Cardiac muscle cell (in vitro differentiated cells and primary cell): Measurements from ENCODE around the gene LDLRAD2. TPM values are rescaled to one million over a fixed set of nuclear protein-coding genes. Genes with fewer than 3 reads are reported as not detected.

Experiments used
- DNase-seq, 2 donors: peaks; one replicate each; pipeline versions ENCODE4 v3.0.0 to v3.0.0-alpha.2; 2010 to 2017; ENCODE audit warnings: low read depth in 1 of 2, low spot score in 1 of 2
- H3K27ac ChIP-seq: fragments of 200-600 bp; sonication (generic); 2 replicates; pipeline ENCODE4 v1.5.1; 2016
- H3K27me3 ChIP-seq: fragments of 200-600 bp; sonication (generic); 2 replicates; pipeline ENCODE4 v1.6.0; 2016; ENCODE audit warnings: control low read depth
- H3K36me3 ChIP-seq: fragments of 200-600 bp; sonication (generic); 2 replicates; pipeline ENCODE4 v1.5.1; 2016; ENCODE audit warnings: control low read depth
- H3K4me1 ChIP-seq: fragments of 200-600 bp; sonication (generic); 2 replicates; pipeline ENCODE4 v1.8.1; 2017; ENCODE audit warnings: low read depth, mild to moderate bottlenecking, mixed run types
- H3K4me3 ChIP-seq: fragments of 200-600 bp; sonication (generic); 2 replicates; pipeline ENCODE4 v1.5.1; 2016; ENCODE audit warnings: mild to moderate bottlenecking
- H3K9me3 ChIP-seq: fragments of 200-600 bp; sonication (generic); 2 replicates; pipeline ENCODE4 v1.5.1; 2017; ENCODE audit warnings: low read depth, mild to moderate bottlenecking, control low read depth
- polyA plus RNA-seq: library from polyadenylated mRNA; unstranded; fragments of >200 nt; fragmentation: Nextera tagmentation; extraction: Ambion mirVana; gene quantifications from 2 replicates; pipeline ENCODE4 v1.2.1, GENCODE V29; 2016
- total RNA-seq: library from RNA; depleted of rRNA; stranded (reverse); fragments of >200 nt; gene quantifications from 2 replicates; pipeline ENCODE4 v1.2.3, GENCODE V29; 2016
- TF ChIP-seq, protein P1 (sequence below): IDR thresholded peaks from 2 replicates; pipeline ENCODE4 v1.5.1; 2012; ENCODE audit warnings: low read depth, mild to moderate bottlenecking, low read length

Gene LDLRAD2
- total and polyA plus RNA-seq, 2 experiments from 2014 or later, result 0.77 to 3.4 TPM

DNA sequence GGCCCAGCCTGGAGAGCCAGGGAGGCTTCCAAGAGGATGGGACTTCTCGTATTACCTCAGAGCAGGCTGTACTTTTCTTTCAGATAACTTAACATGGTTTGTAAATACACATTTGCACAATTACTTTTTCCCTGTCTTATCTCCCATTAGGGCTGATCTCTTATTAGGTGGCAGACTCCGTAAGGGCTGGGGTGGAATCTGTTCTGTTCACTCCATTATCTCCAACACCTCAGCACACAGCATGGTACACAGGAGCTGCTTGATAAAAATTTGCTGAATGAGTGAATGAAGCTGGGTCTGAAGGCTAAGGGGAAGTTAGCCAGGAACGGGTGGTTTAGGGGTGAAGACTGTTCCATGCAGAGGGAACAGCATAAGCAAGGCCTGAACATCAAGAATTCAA is 48.9 kb downstream of the LDLRAD2 start:
- Histone ChIP-seq H3K36me3 (peaks cover 39% of the 10 kb centered on the region), H3K4me1 (peaks cover 12% of the 10 kb centered on the region), H3K9me3 (no peaks in the 10 kb centered on the region), H3K27me3 (no peaks in the 10 kb centered on the region), H3K27ac (no peak overlapping the region), H3K4me3 (no peak overlapping the region)
- TF ChIP-seq, protein P1, sequence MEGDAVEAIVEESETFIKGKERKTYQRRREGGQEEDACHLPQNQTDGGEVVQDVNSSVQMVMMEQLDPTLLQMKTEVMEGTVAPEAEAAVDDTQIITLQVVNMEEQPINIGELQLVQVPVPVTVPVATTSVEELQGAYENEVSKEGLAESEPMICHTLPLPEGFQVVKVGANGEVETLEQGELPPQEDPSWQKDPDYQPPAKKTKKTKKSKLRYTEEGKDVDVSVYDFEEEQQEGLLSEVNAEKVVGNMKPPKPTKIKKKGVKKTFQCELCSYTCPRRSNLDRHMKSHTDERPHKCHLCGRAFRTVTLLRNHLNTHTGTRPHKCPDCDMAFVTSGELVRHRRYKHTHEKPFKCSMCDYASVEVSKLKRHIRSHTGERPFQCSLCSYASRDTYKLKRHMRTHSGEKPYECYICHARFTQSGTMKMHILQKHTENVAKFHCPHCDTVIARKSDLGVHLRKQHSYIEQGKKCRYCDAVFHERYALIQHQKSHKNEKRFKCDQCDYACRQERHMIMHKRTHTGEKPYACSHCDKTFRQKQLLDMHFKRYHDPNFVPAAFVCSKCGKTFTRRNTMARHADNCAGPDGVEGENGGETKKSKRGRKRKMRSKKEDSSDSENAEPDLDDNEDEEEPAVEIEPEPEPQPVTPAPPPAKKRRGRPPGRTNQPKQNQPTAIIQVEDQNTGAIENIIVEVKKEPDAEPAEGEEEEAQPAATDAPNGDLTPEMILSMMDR, result no peak
- no peak for DNase-seq

DNA sequence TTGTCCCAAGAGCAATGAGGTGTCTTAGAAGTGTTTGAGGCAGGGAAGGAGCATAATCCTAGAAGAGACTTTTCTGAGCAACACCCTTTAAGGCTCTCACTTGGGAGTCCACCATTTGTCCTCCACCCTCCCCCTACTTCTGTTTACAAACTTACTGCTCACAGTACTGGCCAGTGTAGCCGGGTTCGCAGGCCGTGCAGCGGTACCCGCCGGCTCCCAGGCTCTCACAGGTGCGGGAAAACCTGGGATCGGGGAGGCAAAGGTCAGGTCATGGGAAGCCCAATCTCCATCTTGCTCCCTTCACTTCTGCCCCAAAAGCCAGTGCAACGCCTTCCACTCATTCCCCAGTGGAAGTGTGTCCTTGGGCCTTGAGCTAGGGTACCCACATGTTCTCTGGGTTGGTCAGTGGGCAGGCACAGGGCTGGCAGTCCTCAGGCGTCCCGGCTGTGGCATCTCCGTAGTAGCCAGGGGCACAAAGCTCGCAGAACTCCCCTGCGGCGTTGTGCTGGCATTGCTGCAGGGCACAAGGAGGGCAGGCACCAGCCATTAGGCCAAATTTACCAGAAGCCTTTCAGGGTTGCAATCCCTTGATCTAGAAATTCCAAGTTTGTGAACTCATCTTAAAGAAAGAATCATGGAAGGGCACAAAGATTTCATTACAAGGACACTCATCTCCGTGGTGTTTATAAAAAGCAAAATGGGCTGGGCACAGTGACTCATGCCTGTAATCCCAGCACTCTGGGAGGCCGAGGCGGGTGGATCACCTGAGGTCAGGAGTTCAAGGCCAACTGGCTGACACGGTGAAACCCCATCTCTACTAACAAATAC is 49.8 kb downstream of the LDLRAD2 start:
- Histone ChIP-seq H3K4me1 (peaks cover 16% of the 10 kb centered on the region), H3K27me3 (no peaks in the 10 kb centered on the region), H3K9me3 (no peaks in the 10 kb centered on the region), H3K36me3 (peaks cover 35% of the 10 kb centered on the region), H3K4me3 (no peak overlapping the region), H3K27ac (no peak overlapping the region)
- no peak for DNase-seq
- TF ChIP-seq, protein P1, result no peak

DNA sequence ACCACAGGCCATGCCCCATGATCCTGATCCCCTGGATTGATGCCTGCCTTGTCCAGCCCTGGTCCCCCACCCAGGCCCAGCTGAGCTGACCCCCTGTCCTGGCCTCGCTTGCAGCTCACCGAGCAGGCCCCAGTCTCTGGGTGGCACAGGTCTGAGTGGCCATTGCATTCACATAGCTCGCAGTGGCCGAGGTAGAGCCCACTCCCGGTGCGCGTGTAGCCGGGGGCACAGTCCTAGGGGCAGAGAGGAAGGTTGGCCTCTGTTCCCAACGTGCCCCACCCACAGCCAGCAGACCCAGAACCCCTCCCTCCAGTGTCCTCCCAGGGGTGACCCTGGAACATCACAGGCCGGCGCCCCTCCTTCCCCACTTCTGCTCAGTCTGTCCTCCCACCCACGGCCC is 51.9 kb downstream of the LDLRAD2 start:
- H3K36me3 ChIP-seq, result peaks cover 34% of the 10 kb centered on the region

GRCh38 chr1:21864730-21865129 is 52.7 kb downstream of the LDLRAD2 start:
- TF ChIP-seq, protein P1, result no peak
- DNase-seq, result no peak
- no peaks in the 10 kb centered on the region for H3K27me3 ChIP-seq
- H3K27ac ChIP-seq, result no peak overlapping the region
- no peak overlapping the region for H3K4me3 ChIP-seq
- peaks cover 5% of the 10 kb centered on the region for H3K4me1 ChIP-seq
- no peaks in the 10 kb centered on the region for H3K9me3 ChIP-seq
- peaks cover 36% of the 10 kb centered on the region for H3K36me3 ChIP-seq

More for the DNA sequence above, 51.9 kb downstream of the LDLRAD2 start:
- H3K4me1 ChIP-seq, result peaks cover 5% of the 10 kb centered on the region
- no peaks in the 10 kb centered on the region for H3K9me3 ChIP-seq
- no peak for DNase-seq
- H3K4me3 ChIP-seq, result no peak overlapping the region
- TF ChIP-seq, protein P1, result no peak
- no peak overlapping the region for H3K27ac ChIP-seq
- no peaks in the 10 kb centered on the region for H3K27me3 ChIP-seq

DNA sequence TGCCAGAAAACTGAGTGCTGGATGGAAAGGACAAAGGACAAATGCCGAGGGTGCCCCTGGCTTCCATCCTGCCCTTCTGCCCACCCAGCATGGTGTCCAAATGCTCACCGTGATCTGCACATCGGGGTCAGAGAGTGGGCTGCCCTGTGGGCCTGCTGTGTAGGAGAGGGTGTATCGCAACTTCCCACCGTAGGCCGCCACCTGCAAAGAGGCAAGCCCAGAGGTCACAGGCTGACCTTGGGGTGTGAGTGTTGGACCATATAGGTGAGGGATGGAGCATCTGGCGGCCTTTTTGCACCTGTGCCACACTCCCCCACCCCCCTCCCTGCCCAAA is 53.5 kb downstream of the LDLRAD2 start:
- peaks cover 34% of the 10 kb centered on the region for H3K36me3 ChIP-seq

More for the DNA sequence above, 53.5 kb downstream of the LDLRAD2 start:
- TF ChIP-seq, protein P1, result no peak
- Histone ChIP-seq H3K4me1 (peaks cover 5% of the 10 kb centered on the region), H3K4me3 (no peak overlapping the region), H3K9me3 (no peaks in the 10 kb centered on the region), H3K27me3 (no peaks in the 10 kb centered on the region), H3K27ac (no peak overlapping the region)
- DNase-seq, result no peak
